GM19035 (cell line): ENCODE results near the gene MOB3C.
A peak's percentile ranks its signal among the peaks of the same experiment; 100 is the strongest.
"Not testable (repeated sequence)": the region's sequence is repeated elsewhere in the genome, so short reads cannot be mapped to it uniquely, and the experiment has no call there.

Experiments used
- ATAC-seq: cut with Tn5 transposase; IDR thresholded peaks from one replicate; pipeline ENCODE4 v1.9.1; 2021; ENCODE audit not compliant: unreplicated experiment

MOB3C gene

DNA sequence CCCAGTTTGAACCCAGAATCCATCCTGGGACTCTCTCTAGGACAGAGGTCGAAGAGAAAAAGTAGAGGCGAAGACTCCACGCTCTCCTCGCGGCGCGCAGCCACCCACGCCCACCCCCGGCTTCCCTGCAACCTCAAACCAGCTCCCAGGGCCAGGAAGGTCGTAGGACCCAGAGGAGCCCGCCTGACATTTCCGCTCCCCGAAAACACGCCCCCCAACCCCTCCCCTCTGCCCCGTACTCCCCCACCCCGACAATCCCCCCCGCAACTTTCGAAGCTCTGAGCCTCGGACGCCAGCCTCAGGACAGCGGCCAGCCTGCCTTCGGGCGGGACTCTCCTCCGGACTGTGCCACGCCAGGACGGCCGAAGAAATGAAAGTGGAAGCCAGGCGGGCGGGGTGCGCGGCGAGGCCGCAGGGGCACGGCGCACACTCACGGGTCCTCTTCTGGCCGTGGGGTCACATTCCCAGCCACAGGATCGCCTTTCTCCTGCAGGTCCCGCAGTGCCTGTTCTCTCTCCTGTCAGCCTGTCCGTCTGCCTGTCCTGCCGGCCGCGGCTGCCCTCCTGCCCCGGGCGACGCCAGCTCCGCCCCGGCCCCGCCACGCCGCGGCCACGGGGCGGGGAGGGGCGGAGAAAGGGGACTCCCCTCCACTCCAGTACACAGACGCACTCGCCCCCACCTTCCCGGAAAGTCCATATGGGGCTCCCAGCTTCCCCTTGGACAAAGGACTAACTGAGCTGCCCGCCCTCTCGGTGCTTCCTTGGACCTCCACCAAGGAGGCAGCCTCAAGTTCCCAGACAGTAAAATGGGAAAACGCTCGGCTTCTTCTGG lies at the start of gene MOB3C:
TSS of gene MOB3C (minus strand) at position 535 of the 831 bp plus-strand sequence. CDS start 3,490 bp downstream, outside the sequence.
- ATAC-seq: peak; percentile 72

GRCh38 chr1:46665983-46666382 lies 49.4 kb upstream of the MOB3C start:
- no peak for ATAC-seq

DNA sequence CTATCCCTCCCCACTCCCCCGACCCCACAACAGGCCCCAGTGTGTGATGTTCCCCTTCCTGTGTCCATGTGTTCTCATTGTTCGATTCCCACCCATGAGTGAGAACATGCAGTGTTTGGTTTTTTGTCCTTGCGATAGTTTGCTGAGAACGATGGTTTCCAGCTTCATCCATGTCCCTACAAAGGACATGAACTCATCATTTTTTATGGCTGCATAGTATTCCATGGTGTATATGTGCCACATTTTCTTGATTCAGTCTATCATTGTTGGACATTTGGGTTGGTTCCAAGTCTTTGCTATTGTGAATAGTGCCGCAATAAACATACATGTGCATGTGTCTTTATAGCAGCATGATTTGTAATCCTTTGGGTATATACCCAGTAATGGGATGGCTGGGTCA lies 46.3 kb upstream of the MOB3C start:
- not testable (repeated sequence) for ATAC-seq

DNA sequence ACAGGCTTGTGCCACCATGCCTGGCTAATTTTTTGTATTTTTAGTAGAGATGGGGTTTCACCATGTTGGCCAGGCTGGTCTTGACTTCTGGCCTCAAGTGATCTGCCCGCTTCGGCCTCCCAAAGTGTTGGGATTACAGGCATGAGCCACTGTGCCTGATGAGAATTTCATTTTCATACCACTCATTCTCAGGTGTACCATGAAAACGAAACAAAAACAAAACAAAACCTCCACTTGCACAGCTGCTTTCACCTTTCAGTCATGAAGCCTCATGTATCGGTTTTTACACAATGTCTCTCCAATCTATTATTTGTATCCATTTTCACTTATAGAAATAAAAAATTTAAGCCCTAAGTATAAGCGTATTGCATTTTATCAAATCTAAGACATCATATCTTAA lies 43.5 kb upstream of the MOB3C start:
- peak; percentile 86 for ATAC-seq

GRCh38 chr1:46659307-46659870 lies 42.8 kb upstream of the MOB3C start:
- peak; percentile 33 for ATAC-seq

DNA sequence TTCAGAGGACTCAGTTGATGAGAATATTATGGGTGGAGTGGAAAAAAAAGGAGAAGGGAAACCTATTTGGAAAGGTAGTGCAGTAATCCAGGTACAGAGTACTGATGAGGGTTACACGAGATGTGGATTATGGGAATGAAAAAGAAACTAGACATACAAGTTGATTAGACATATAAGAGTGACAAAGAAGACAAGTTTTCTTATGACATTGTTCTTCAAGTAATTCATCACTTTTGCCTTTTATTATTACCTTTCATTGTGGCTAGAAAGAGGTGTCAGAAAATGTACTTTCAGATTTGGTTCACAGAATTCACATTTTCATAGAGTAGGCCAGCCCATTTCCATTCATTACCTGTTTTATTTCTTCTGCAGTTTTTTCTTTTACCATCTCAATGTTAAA lies 41.2 kb upstream of the MOB3C start:
- no peak for ATAC-seq

DNA sequence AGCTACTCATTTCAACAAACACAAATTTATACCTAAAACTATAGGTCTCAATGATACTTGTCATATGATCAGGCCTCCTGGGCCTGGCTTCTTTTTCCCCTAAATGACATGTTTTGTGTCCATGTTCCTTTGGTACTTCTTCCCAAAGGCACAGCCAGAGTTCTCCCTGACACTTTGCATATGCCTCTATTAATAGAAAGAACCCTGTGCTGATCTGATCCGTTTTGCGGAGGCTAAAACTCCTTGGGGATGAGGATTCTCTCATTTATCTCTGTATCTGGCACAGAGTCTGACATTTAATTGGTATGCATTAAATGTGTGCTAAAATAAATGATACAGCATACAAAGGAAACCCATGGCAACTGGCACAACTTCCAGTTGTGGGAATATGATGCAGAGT lies 40.0 kb upstream of the MOB3C start:
- ATAC-seq: no peak

GRCh38 chr1:46655848-46656247 lies 39.2 kb upstream of the MOB3C start:
- no peak for ATAC-seq

GRCh38 chr1:46654698-46655097 lies 38.1 kb upstream of the MOB3C start:
- ATAC-seq: not testable (repeated sequence)

GRCh38 chr1:46654012-46654411 lies 37.4 kb upstream of the MOB3C start:
- no peak for ATAC-seq

- ATAC-seq: no peak
Measured at GRCh38 chr1:46653405-46653958, 36.9 kb upstream of the MOB3C start.

- no peak for ATAC-seq
Measured at GRCh38 chr1:46652321-46653100, 35.9 kb upstream of the MOB3C start.

DNA sequence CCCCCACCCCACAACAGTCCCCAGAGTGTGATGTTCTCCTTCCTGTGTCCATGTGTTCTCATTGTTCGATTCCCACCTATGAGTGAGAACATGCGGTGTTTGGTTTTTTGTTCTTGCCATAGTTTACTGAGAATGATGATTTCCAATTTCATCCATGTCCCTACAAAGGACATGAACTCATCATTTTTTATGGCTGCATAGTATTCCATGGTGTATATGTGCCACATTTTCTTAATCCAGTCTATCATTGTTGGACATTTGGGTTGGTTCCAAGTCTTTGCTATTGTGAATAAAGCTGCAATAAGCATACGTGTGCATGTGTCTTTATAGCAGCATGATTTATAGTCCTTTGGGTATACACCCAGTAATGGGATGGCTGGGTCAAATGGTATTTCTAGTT lies 34.5 kb upstream of the MOB3C start:
- not testable (repeated sequence) for ATAC-seq

- no peak for ATAC-seq
Measured at GRCh38 chr1:46650491-46650890, 33.9 kb upstream of the MOB3C start.

DNA sequence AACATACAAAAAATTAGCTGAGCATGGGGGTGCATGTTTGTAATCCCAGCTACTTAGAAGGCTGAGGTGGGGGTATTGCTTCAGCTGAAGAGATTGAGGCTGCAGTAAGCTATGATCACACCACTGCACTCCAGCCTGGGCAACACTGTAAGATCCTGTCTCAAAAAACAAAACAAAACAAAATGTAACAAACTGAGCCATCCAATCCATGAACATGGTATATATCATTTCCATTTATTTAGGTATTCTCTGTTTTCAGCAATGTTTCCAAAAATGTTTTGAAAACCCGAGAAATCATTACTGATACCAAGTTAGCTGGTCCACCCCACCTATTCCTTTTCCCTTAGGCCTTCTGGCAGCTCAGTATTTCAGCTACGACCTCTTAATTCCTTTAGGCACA lies 33.2 kb upstream of the MOB3C start:
- no peak for ATAC-seq

GRCh38 chr1:46647611-46648010 lies 31.0 kb upstream of the MOB3C start:
- ATAC-seq: no peak

DNA sequence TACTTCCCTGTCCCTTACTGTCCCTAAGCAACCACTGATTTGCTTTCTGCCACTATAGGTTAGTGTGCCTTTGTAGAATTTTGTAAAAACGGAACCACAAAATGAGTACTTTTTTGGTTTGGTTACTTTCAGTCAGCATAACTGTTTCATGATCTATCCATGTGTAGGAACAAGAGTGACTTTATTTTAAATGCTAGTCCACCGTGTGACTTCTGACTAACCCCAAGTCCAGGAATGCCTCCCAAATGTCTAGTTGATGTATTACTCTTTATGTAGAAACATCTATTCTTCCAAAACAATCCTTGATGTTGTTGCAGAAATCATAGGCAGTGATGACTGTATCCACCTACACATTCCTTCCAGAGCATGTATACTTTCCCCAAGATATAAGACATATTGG lies 30.2 kb upstream of the MOB3C start:
- no peak for ATAC-seq

DNA sequence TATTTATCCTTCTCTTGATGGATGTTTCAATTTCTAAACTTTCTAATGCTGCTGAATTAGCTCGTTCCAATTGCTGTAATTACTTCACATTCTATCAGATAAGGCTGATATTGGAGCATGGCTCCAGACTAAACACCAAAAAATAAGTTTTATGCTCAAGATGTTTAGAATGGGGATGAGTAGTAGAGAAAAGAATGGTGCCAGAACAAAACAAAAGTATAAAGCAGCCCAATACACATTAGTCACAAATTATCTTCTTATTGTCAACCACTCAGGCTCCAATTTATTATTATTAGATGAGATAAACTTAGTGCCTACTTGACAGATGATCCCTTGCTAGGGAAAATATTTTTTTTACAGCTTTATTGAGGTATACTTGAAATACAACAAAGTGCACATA lies 29.7 kb upstream of the MOB3C start:
- no peak for ATAC-seq

DNA sequence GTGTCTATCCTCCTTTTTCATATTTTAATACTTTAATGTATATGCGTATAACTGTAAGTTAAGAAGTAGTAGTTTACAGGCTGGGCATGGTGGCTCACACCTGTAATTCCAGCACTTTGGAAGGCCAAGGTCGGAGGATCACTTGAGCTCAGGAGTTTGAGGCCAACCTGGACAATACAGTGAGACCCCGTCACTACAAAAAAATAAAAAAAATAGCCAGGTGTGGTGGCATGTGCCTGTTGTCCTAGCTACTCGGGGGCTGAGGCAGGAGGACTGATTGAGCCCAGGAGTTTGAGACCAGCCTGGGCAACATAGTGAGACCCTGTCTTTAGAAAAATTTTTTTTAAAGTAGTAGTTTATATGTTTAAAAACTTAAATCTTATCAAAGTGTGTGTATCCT lies 29.2 kb upstream of the MOB3C start:
- ATAC-seq: no peak

DNA sequence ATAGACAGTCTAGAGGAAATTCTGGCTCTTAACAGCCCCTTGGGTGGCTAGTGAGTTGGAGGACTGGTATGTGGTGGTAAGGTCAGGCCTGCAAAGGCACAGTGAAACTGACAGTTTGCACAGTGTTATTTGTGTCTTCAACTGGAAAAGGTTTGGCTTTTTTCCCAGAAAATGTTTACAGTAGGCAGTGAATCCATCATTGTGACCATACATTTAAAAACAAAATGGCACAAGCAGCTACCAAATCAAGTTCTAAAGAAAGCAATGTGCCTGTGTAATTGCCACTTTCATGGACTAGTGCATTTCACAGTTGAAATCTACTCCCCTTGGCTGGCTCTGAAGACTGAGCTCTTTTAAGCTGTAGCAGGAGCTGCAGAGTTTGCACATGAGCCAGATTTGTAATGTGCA lies 26.8 kb upstream of the MOB3C start:
- ATAC-seq: no peak

GRCh38 chr1:46642115-46642680 lies 25.6 kb upstream of the MOB3C start:
- no peak for ATAC-seq
